DMS114 treated with DMSO at 0.1 percent for 48 hours (cell line): Measurements from ENCODE around the gene TPRA1.
"Not testable (repeated sequence)": the region's sequence is repeated elsewhere in the genome, so short reads cannot be mapped to it uniquely, and the experiment has no call there.

Experiments used
- DNase-seq: peaks from one replicate; lab custom pipeline; 2025; ENCODE audit not compliant: unreplicated experiment; lab: John Stamatoyannopoulos, UW

TPRA1 gene

GRCh38 chr3:127616836-127617605 is 26.5 kb upstream of the TPRA1 start:
- no peak for DNase-seq

DNA sequence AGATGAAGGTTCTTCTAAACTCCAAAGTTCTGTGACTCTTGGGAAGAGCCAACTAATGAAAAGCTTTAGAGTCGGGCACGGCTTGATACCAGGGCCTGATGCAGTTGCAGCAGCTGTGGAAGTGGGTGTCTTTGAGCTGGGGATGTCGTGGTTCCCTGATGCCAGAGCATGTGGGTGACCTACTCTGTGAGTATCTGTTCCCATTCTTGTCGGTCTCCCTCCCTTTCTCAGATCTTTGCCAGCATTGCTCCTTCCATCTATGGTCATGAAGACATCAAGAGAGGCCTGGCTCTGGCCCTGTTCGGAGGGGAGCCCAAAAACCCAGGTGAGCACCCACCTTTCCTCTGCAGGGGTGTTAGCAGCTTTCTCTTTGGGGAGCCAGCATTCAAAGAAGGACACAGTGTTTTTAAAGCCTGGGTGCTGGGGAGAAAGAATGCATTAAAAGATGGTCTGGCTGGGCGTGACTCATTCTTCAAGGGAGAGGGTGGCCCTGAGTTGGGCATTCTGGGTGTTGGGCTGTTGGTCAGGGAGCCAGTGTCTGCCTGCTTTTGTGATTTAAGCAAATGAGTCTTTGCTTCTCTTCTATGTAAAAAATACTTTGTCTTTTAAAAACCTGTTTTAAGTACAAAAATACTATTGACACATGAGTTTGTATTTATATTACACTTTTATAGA is 25.2 kb upstream of the TPRA1 start:
- no peak for DNase-seq

GRCh38 chr3:127614928-127615589 is 24.5 kb upstream of the TPRA1 start:
- no peak for DNase-seq

- no peak for DNase-seq
These were observed 22.9 kb upstream of the TPRA1 start for GRCh38 chr3:127613406-127613805.

DNA sequence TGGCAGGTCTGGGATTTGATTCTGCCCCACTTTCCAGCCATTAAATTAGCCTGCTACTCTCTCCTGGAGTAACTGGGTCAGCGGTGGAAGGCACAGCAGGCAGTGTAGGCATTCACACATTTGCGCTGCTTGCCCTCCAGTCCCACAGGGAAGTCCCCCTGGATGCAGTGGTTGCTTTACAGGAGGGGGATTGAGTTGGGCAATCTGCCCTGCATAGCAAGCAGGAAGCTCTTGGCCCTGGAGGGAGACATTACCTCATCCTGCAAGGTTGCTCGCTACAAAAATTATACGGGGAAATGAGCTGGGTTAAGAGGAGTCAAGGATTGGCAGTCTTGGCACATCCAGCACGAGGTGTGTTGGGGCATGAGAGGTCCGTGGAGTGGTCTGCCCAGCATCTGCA is 22.4 kb upstream of the TPRA1 start:
- DNase-seq: no peak

DNA sequence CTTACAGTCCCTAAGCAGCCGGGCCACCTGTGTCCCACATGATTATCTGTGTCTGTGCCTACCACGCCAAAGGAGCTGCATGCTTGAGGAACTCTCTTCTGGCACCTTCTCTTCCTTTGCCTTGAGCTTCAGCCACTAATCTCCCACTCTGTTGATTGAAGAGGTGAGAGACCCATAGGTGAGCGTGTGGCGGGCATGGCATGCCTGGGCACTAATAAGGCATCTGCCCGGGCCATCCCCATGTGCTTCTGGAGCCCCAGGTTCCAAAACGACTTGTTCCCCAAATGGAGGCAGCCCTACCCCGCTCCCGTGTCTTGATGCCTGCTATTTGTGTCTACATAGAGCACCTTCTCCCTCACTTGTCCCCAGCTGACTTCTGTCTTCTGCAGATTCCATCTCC is 20.7 kb upstream of the TPRA1 start:
- no peak for DNase-seq

- no peak for DNase-seq
These were observed 19.6 kb upstream of the TPRA1 start for GRCh38 chr3:127610105-127610504.

DNA sequence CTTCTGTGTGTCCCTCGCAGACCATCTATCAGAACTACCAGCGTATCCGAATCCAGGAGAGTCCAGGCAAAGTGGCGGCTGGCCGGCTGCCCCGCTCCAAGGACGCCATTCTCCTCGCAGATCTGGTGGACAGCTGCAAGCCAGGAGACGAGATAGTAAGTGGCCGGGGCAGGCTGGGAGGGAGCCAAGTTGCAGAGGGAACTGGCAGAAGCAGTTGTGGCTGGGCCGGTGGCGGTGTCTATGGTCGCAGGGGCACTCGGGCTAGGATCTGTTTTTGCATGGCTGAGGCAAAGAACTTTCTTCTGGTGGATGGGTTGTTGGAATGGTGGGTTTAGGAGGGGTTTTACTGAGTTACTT is 17.8 kb upstream of the TPRA1 start:
- DNase-seq: no peak

DNA sequence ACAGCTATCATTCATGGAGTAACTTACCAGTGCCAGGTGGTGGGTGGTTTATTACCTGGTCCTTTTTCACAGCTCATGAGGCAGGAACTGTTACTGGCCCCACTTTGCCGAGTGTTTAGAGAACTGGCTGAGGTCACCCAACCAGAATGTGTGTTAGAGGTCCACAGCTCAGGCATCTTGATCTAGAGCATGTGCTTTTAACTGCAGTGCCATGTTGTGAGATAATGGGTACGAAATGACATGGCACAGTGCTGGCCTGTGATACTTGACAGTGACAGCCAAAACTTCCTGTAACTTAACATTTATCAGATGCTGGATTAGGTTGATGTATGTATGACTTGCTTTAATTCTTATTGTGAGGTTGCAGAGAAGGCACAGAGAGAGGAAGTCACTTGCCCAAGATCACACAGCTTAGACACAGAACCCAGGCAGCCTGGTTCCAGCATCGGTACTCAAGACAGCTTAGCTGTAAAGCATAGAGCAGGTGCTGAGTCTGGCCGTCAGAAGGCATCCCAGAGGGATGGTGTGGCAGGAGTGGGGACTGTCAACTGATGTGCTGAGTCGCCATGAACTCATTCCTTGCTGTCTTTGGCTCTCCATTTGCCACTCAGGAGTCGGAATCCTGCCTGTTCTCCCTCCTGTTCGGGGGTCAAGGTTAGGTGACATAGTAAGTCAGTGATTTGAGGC is 17.3 kb upstream of the TPRA1 start:
- no peak for DNase-seq

DNA sequence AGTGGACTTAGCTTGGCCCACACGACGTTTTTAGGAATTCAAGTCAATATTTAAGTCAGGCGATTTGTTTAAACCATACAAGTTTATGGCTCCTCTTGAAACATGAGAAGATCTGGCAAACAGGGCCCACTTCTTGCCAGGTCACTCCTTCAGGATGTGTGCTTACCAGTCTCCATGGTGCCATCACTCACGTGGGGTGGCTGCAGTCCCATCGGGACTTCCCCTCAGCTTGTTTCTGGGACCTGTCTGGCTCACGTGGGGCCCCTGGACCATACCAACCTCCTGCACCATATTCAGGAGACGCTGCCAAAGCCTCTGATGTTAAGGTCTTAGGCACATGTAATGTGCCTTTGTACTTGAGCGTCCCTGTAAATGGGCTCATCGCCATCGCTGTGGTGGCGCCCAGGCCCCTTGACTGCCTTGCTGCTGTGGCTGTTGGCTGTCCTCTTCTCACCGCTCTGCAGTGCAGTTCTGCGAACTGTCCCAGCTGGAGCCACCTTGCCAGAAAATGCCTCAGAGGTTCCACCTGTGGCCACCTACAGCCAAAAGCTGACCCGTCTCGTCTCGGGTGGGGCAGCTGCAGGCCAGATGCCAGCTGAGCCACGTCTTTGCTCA is 16.6 kb upstream of the TPRA1 start:
- DNase-seq: no peak

DNA sequence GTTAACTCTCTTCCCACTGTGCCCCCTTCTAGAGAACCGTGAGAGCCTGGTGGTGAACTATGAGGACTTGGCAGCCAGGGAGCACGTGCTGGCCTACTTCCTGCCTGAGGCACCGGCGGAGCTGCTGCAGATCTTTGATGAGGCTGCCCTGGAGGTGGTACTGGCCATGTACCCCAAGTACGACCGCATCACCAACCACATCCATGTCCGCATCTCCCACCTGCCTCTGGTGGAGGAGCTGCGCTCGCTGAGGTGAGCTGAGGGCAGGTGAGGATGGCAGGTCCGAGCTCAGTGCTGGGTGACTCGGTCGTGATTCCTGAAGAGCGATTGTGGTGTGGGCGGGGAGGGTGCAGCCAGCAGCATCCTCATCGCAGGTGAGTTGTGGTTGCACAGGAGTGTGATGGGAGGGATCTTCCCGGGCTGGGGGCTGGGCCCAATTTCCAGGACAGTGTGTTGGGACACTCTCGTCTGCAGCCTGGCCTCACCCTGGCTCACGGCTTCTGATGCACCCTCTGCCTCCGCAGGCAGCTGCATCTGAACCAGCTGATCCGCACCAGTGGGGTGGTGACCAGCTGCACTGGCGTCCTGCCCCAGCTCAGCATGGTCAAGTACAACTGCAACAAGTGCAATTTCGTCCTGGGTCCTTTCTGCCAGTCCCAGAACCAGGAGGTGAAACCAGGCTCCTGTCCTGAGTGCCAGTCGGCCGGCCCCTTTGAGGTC is 15.7 kb upstream of the TPRA1 start:
- no peak for DNase-seq

- DNase-seq: not testable (repeated sequence)
These were observed 15.0 kb upstream of the TPRA1 start for GRCh38 chr3:127605547-127605946.

DNA sequence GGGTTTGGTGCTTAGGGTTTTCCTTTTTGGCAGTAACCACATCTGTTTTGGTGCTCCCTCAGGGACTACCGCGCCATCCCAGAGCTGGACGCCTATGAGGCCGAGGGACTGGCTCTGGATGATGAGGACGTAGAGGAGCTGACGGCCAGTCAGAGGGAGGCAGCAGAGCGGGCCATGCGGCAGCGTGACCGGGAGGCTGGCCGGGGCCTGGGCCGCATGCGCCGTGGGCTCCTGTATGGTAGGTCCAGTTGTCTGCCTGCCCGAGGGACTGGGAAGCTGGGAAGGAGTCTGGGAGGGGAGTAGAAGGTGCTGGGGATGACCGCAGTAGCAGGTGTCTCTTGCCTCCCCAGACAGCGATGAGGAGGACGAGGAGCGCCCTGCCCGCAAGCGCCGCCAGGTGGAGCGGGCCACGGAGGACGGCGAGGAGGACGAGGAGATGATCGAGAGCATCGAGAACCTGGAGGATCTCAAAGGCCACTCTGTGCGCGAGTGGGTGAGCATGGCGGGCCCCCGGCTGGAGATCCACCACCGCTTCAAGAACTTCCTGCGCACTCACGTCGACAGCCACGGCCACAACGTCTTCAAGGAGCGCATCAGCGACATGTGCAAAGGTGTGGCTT is 14.1 kb upstream of the TPRA1 start:
- DNase-seq: no peak

DNA sequence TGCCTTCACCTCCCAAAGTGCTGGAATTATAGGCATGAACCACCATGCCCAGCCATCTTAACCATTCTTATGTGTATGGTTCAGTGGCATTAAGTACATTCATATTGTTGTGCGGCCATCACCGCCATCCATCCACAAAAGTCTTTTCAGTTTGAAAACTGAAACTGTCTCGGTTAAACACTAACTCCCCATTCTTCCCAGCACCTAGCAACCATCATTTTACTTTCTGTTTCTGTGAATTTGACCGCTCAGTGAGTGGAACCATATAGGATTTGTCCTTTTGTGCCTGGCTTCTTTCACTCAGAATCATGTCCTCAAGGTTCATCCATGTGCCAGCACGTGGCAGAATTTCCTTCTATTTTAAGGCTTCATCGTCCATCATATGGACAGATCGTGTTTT is 13.5 kb upstream of the TPRA1 start:
- no peak for DNase-seq

GRCh38 chr3:127600749-127601456 is 10.4 kb upstream of the TPRA1 start:
- no peak for DNase-seq

- DNase-seq: no peak
These were observed 8.5 kb upstream of the TPRA1 start for GRCh38 chr3:127598841-127599570.

DNA sequence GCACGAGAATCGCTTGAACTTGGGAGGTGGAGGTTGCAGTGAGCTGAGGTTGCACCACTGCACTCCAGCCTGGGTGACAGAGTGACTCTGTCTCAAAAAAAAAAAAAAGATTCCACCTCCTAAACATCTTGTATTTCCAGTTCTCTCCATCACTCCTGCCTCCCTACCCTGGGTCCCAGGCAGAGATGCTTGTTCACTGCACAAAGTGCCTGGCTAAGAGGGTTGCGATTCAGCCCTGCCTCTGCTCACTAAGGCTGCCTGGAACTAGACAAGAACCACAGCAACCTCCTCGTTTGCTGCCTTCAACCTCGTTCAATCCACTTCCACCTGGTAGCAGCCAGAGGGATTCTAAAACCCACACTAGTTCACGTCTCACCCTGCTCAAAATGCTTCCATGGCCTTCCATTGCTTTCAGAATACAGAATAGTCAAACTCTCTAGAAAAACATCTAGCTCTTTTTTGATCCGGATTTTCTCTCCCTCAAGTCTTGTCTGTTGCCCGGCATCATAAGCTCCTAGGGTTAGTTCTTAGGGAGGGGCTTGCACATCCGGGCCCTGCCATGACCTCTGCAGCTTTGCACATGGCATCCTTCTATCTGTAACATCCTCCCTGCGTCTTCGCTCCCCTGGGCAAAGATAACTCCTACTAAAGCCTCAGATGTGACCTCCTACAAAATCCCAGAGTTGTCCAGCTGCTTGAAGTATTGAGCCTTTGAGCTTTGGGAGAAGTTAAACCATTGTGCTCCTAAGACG is 6.7 kb upstream of the TPRA1 start:
- no peak for DNase-seq

DNA sequence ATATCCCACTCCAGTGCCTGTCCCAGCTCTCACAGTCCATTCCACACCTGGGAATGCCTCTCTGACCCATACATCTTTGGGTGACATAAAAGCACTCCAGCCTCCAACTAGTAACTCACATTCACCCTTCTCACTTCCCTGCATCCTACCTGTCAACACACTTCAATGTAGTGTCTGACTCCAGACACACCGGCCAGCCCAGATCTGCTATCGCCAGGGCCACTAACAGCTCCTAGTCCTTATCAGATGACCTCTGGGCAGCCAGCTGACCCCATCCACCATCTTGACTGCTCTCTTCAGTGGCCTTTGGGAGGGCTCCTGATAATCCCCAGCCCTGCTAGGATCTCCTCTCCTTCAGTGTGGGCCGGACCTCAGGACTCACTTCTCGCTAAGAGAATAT is 4.8 kb upstream of the TPRA1 start:
- DNase-seq: no peak
